ENCODE measurements around the gene CD84.
"Not testable (repeated sequence)": the region's sequence is repeated elsewhere in the genome, so short reads cannot be mapped to it uniquely, and the experiment has no call there.

CD84 gene

DNA sequence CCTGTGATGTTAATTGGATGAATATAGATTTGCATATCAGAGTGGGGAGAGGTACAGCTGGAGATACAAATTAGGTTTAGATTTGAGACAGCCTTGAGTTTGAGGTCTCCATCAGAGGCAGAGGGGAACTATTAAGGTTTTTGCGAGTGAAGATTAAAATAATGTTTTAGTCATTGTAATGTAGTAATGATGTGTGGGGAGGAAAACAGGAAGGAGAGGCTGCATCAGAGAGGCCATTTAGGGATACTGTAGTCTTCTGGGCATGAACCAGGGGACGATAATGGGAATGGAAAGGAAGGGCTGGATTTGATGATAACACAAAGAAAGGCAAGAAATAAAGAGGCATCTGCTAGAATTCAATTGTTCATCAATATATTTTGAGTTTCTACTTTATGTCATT is 9.5 kb downstream of the CD84 start:
- DNase-seq (ENCODE audit: low spot score): no peak

DNA sequence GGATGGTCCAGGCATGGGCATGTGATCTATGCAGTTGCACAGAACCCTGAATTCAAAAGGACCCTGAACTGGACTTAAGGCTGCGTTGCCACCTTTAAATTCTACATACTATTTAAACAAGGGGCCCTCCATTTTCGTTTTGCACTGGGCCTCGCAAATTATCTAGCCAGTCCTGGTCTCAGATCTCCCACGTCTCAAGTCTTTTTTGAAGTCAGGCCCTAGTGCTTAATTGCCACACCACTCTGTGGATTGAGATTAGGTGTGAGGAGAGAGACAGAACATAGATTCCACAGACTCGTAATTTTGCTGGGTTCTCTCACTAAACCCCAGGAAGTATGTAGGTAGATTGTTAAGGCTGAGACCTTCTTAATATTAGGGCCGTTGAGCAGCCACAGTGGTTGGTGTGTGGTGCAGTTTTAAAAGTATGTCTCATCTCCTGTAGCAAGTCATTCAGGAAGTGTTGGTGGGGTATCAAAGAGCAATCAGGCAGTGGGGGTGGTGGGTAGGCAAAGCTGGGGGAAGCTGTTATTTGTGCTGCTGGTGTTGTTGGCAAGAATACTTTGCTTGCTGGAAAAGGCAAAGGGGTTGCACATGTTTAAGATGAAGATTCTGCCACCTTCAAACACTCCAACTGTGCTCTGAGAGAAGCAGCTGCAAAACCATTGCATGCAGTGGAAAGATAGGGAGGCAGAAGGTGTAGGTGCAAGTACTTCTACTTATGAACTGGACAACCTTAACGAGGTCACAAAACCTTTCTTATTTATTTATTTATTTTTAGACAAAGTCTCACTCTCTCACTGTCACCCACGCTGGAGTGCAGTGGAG is 11.2 kb downstream of the CD84 start:
- no peak for DNase-seq (ENCODE audit: low spot score)

DNA sequence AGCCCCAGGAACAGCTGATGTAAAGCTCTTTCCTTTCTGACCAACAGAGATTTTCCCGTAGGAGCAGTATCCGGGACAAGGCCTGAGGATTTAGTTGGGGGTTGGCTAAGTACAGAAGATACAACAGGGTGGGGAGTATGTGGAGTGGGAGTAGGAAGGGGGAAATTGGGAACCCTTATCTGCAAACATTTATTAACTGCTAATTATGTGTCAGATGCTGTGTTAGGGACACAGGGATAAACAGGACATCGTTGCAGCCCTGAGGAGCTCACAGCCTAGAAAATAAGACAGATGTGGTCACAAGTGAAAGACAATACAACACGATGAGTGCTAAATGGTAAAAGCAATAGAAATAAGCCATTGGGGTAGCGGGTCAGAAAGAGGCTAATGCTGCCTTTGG is 12.0 kb downstream of the CD84 start:
- DNase-seq (ENCODE audit: low spot score): no peak

DNA sequence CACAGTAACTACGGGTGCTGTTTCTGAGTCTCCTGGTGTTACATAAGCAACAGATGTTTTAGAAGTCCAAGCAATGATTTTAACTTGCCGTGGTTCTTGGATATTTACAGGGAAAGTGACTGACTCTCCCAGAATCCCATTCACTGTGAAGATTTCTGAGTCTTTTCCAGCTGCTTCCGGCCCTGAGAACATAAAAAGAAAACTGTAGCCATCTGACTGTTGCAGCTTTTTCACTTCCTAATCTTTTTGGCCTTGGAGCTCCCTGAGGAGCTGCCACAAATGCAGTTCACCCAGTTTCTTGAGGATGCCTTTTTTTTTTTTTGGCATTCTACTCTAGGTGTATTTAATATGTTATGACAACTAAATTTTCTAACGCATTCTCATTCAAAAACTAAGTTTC is 13.7 kb downstream of the CD84 start:
- no peak for DNase-seq (ENCODE audit: low spot score)

GRCh38 chr1:160563230-160563629 is 16.1 kb downstream of the CD84 start:
- DNase-seq (ENCODE audit: low spot score): not testable (repeated sequence)

GRCh38 chr1:160562745-160563144 is 16.6 kb downstream of the CD84 start:
- DNase-seq (ENCODE audit: low spot score): not testable (repeated sequence)

DNA sequence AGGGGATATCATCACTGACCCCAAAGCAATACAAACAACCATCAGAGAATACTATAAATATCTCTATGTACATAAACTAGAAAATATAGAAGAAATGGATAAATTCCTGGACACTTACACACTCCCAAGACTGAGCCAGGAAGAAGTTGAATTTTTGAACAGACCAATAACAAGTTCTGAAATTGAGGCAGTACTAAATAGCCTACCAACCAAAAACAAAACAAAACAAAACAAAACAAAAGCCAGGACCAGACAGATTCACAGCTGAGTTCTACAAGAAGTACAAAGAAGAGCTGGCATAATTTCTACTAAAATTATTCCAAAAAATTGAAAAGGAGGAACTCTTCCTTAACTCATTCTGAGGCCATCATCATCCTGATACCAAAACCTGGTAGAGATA is 18.5 kb downstream of the CD84 start:
- DNase-seq (ENCODE audit: low spot score): no peak

DNA sequence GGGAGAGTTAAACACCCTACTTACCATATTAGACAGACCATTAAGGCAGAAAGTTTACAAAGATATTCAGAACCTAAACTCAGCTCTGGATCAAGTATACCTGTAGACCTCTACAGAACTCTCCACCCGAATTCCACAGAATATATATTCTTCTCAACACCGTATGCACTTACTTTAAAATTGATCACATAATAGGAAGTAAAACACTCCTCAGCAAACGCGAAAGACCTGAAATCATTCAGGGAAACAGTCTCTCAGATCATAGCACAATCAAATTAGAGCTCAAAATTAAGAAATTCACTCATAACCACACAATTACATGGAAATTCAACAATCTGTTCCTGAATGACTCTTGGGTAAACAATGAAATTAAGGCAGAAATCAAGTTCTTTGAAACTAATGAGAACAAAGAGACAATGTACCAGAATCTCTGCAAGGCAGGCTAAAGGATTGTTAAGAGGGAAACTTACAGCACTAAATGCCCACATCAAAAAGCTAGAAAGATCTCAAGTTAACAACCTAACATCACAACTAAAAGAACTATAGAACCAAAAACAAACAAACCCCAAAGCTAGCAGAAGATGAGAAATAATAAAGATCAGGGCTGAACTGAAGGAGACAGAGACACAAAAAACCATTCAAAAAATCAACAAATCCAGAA is 19.1 kb downstream of the CD84 start:
- no peak for DNase-seq (ENCODE audit: low spot score)

DNA sequence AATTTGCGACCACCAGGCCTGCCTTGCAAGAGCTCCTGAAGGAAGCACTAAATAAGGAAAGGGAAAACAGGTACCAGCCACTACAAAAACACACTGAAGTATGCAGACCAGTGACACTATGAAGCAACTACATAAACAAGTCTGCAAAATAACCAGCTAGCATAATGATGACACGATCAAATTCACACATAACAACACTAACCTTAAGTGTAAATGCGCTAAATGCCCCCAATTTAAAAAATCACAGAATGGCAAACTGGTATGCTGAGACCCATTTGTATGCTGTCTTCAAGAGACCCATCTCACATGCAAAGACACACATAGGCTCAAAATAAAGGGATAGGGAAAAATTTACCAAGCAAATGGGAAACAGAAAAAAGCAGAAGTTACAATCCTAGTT is 19.9 kb downstream of the CD84 start:
- DNase-seq (ENCODE audit: low spot score): not testable (repeated sequence)

DNA sequence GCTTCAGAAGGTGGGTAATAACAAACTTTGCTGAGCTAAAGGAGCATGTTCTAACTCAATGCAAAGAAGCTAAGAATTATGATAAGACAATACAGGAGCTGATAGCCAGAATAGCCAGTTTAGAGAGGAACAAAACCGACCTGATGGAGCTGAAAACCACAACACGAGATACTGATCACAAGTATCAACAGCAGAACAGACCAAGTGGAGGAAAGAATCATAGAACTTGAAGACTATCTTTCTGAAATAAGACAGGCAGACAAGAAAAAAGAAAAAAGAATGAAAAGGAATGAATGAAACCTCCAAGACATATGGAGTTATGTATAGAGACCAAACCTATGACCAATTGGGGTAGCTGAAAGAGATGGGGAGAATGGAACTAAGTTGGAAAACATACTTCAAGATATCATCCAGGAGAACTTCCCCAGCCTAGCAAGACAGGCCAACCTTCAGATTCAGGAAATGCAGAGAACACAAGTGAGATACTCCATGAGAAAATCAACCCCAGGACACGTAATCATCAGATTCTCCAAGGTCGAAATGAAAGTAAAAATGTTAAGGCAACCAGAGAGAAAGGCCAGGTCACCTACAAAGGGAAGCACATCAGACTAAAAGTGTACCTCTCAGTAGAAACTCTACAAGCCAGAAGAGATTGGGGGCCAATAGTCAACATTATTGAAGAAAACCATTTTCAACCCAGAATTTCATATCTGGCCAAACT is 20.5 kb downstream of the CD84 start:
- no peak for DNase-seq (ENCODE audit: low spot score)

- DNase-seq (ENCODE audit: low spot score): no peak
These were observed 25.5 kb downstream of the CD84 start for GRCh38 chr1:160553778-160554177.

DNA sequence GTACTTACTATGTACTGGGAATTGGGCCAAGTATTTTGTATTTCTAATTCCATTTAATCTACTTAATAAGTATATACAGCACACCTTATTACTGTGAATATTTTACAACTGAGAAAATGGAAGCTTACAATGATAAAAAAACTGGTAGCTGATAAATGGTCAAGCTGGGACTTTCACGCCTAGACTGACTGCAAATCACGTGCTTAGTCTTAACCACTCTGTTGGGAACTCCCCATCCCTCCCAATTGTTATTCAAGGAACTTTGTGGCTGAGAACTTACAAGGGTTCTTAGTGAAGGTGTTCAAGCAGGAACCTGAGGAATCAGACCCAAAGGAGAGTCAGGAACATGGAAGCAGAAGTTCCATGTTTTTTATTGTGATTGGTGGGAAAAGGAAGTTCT is 26.9 kb downstream of the CD84 start:
- no peak for DNase-seq (ENCODE audit: low spot score)

DNA sequence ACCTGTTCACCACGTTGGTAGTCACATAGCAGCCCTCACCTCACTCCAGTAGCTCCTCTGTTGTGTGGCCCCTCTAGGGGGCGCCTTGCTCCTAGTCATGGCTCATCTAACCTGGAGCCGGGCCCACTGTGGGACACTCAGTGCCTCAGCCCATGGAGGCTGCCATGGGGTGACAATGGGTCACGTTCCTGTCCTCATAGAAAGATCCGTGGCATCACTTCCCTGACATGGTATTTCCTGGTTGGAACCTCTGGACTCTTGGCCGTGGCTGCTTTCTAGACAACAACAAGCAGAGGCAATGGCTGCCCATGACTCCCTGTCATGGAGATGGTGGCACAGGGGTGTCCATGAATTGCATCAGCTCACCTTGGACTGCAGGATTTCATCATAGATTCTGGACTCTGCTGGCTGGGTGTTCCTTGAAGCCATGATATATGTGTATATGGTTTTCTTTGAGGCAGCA is 28.7 kb downstream of the CD84 start:
- DNase-seq (ENCODE audit: low spot score): no peak

DNA sequence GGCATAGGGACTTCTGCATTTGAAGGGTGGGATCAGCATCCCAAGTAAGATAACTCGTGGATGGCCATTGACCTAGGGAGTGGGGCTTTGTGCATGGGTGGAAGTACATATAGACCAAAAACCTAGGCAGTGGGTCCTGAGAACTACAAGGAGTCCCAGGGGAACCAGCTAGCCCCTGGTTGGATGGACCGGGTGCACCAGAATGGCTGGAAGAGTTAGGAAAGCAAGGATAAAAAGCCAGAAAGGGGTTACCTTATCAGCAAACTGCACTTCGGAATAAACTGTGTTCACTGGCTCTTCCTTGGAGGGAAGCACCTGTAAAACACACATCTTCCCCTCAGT is 29.7 kb downstream of the CD84 start:
- DNase-seq (ENCODE audit: low spot score): no peak

GRCh38 chr1:160548960-160549664 is 30.2 kb downstream of the CD84 start:
- no peak for DNase-seq (ENCODE audit: low spot score)

DNA sequence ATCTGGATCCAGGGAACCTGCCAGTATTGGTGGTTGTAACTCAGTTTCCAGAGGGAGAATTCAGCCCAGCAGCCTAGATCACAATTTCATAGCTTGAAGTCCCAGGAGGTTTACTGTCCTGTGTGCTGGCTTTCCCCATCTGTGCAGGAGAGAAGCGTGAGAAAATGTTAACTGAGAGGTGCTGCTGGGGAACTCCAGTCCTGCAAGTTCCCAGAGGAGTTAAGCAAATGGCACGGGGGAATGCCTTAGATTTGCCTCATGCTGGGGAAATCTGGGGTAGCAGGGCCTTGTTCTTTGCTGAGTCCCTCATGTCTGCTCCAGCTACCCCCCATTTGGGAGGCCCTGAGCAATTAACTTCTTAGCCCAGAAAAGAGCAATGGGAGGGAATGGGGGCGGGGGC is 31.1 kb downstream of the CD84 start:
- no peak for DNase-seq (ENCODE audit: low spot score)

DNA sequence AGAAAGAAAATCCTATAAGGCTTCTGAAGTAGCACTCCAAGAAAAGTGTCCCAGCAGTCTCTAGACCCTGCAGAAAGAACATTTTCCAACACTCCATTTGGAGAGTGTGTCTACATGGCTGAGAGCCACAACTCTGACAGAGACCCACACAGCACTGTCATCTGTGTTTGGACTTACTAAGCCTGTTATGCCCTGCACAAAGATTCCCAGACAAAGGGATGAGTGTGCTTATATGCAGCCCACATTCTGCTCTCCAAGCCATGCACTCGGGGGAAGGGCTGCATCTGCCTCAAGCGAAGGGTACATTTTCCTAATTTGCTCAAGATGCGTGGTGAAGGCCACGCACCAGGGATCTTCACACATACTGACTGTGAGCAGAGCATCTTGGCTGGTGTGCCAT is 31.9 kb downstream of the CD84 start:
- DNase-seq (ENCODE audit: low spot score): no peak

- DNase-seq (ENCODE audit: low spot score): no peak
These were observed 32.4 kb downstream of the CD84 start for GRCh38 chr1:160546942-160547341.

GRCh38 chr1:160544647-160545046 is 34.6 kb downstream of the CD84 start:
- peak; percentile 12 for DNase-seq (ENCODE audit: low spot score)

GRCh38 chr1:160542303-160542945 is 36.9 kb downstream of the CD84 start:
- no peak for DNase-seq (ENCODE audit: low spot score)

DNA sequence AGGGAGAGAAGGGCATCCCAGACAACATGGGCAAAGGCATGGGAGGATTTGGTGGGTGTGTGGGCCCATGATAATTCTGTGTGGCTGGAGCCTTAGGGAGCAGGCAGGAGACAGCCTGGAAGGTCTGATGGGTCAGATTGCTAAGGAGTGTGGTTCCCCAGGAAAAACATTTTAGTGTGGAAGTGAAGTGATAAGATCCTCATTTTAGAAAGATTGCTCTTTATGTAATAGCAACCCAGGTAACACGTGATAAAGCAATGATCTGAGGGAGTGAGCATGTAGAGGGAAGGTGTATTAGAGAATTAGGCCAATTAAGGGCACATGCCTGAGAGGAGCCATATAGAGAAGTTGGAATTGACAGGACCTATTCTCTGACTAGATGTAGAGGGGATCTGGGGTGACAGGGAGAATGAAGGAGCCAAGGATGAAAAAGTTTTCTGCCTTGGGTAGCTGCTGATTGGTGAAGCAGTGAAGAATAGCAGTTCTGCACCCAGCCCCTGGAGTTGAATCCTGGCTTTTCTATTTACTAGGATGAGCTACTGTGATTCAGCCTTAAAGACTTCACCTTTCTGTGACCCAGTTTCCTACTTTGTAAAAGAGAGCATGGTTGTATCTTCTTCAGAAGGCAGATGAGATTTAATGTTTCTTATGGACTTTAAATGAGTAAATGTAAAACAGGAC is 37.5 kb downstream of the CD84 start:
- DNase-seq (ENCODE audit: low spot score): no peak

Measured in SW480 (cell line).